NK-92 (cell line): Measurements from ENCODE around the gene H2BW1.
"Not testable (repeated sequence)": the region's sequence is repeated elsewhere in the genome, so short reads cannot be mapped to it uniquely, and the experiment has no call there.

ENCODE experiments used
- DNase-seq: peaks from one replicate; lab custom pipeline; 2025; ENCODE audit not compliant: unreplicated experiment; lab: John Stamatoyannopoulos, UW

Gene H2BW1

GRCh38 chrX:104013606-104014005 lies at the start of gene H2BW1:
Gene H2BW1 (minus strand): TSS chrX:104013708. CDS start chrX:104013576, 132 bp downstream.
- no peak for DNase-seq

GRCh38 chrX:104062636-104063035 lies 49.1 kb upstream of the H2BW1 start:
- not testable (repeated sequence) for DNase-seq

DNA sequence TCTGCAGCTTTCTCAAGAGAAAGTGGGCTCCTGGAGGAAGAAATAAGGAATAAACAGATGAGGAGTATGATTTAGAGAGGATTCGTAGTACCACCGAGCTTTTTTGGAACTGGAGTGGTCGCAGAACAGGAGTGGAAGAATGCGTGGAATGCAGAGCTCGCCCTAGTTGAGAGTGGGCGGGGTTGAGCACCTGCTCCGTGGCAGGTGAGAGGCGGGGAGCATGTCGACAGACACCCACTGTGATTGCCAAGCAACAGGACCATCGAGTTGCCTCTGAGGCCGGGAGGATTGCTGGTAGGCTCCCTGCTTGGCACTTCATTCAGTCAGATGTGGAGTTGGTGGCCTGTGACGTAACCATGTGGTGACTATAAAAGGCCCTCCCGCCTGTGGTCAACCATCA lies 41.4 kb upstream of the H2BW1 start:
- DNase-seq, result not testable (repeated sequence)

GRCh38 chrX:104047171-104047570 lies 33.7 kb upstream of the H2BW1 start:
- no peak for DNase-seq

DNA sequence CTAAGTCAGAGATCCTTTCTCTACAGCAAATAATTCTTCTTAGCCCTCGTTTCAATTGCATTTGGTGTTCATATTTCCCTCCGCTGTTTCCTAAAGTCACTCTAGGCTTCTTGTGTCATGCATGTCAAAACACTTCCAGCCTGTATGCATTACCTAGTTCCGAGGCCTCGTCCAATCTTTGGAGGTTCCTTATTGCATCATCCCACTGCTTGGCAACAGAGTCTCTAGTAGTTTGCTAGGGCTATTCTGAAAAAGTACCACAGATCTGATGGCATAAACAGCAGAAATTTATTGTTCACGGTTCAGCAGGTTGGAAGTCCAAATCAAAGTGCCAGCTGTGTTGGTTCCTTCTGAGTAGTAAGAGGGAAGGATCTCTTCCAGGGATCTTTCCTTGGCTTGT lies 32.1 kb upstream of the H2BW1 start:
- no peak for DNase-seq

- DNase-seq, result no peak
Measured at GRCh38 chrX:104041003-104041402, 27.5 kb upstream of the H2BW1 start.

DNA sequence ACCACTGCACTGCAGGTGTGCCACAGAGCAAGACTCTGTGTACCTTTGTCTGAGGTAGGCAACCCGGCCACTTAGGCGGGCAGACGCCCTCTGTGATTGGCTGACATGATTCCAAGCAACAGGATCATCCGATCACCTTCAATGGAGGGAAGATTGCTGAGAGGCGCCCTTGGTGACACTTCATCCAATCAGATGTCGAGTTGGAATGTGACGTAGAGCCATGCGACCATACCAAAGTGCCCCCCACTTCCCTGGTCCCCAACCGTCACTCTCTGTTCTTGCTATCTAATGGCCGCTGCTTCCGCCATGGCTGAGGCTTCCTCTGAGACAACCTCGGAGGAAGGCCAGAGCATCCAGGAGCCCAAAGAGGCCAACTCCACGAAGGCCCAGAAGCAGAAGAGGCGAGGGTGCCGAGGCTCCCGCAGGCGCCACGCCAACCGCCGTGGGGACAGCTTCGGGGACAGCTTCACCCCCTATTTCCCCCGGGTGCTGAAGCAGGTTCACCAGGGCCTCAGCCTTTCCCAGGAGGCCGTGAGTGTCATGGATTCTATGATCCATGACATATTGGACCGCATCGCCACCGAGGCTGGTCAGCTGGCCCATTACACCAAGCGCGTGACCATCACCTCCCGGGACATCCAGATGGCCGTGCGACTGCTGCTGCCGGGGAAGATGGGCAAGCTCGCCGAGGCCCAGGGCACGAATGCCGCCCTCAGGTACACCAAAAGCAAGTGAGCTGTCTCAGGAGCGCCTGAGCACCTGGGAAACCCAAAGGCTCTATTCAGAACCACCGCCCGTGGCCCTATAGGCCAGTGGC lies 26.4 kb upstream of the H2BW1 start, which contains the start of gene H2BW2:
Gene H2BW2 (plus strand): TSS at position 268 of the 817 bp plus-strand sequence. CDS start 39 bp downstream, at position 307.
- no peak for DNase-seq

GRCh38 chrX:104018126-104018525 lies 4.6 kb upstream of the H2BW1 start:
- DNase-seq, result no peak

GRCh38 chrX:104015576-104015975 lies 2.1 kb upstream of the H2BW1 start:
- not testable (repeated sequence) for DNase-seq

- DNase-seq, result no peak
Measured at GRCh38 chrX:104013158-104013557, 350 bp downstream of the H2BW1 start.

GRCh38 chrX:104008831-104009230 lies 4.7 kb downstream of the H2BW1 start:
- no peak for DNase-seq

- DNase-seq, result no peak
Measured at GRCh38 chrX:103999234-103999633, 14.3 kb downstream of the H2BW1 start.

DNA sequence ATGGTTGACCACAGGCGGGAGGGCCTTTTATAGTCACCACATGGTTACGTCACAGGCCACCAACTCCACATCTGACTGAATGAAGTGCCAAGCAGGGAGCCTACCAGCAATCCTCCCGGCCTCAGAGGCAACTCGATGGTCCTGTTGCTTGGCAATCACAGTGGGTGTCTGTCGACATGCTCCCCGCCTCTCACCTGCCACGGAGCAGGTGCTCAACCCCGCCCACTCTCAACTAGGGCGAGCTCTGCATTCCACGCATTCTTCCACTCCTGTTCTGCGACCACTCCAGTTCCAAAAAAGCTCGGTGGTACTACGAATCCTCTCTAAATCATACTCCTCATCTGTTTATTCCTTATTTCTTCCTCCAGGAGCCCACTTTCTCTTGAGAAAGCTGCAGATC lies 30.0 kb downstream of the H2BW1 start:
- not testable (repeated sequence) for DNase-seq

- not testable (repeated sequence) for DNase-seq
Measured at GRCh38 chrX:103962411-103963278, 50.9 kb downstream of the H2BW1 start, which contains the start of gene TMSB15B. Gene TMSB15B (plus strand): TSS chrX:103962627.
